ENCODE results near the gene CRB1.

The CRB1 gene

DNA sequence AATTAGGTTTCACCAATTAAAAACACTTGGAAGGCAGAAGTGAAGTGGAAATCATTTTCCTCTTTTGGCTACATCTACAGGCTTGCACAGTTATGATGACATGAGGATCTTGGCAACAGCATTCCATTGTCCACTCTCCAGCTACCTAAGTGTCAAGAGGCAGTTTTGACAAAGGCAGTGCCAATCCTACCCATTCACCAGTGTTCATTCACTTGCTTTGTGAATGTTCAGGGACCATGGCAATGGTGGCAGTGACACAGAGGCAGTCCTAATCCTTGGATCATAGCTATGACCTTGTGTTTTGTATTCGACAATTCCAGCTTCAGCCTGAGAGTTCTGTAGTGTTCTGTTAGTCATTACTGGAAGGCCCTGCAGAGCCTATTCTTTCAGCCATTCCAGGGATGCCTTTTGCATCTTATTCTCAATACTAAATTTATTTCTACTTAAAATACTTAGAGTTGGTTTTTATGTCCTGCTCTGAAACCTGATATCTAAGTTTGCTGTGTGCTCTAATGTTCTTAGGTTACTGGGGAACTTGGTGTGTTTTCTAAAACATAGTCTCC lies 36.7 kb downstream of the CRB1 start:
- TF ChIP-seq, protein P1, sequence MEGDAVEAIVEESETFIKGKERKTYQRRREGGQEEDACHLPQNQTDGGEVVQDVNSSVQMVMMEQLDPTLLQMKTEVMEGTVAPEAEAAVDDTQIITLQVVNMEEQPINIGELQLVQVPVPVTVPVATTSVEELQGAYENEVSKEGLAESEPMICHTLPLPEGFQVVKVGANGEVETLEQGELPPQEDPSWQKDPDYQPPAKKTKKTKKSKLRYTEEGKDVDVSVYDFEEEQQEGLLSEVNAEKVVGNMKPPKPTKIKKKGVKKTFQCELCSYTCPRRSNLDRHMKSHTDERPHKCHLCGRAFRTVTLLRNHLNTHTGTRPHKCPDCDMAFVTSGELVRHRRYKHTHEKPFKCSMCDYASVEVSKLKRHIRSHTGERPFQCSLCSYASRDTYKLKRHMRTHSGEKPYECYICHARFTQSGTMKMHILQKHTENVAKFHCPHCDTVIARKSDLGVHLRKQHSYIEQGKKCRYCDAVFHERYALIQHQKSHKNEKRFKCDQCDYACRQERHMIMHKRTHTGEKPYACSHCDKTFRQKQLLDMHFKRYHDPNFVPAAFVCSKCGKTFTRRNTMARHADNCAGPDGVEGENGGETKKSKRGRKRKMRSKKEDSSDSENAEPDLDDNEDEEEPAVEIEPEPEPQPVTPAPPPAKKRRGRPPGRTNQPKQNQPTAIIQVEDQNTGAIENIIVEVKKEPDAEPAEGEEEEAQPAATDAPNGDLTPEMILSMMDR (IDR thresholded peaks at IDR 0.05; ENCODE audit: insufficient read depth, low read length, poor library complexity, severe bottlenecking), result no peak
- H3K27me3 ChIP-seq (replicated peaks; ENCODE audit: control insufficient read depth, insufficient read depth, low read length), result no peaks in the 10 kb centered on the region
- no peak overlapping the region for H3K4me3 ChIP-seq (replicated peaks; ENCODE audit: low read depth, low read length)
- H3K36me3 ChIP-seq (ENCODE audit: control insufficient read depth, insufficient read depth, low read length), result no peaks in the 10 kb centered on the region
- DNase-seq (ENCODE audit: extremely low read depth, insufficient read length), result no peak

DNA sequence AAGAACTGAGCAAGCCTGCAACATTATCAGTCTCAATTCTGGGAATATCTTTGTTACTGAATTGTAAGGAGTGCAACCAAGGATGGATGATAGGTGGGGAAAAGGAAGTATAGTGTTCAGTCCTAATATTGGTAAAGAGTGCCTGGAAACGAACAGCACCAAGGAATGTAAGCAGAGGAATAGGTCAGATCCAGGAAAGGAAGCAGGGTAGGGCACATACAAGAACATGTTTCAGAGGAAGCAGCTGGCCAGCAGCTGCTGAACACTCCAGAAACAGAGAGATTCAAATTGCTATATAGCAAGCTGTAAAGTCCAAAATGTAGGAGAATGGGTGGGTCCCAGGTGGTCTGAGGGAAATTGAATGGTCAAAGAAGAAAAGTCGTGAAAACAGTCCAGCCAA lies 37.9 kb downstream of the CRB1 start:
- TF ChIP-seq, protein P1 (IDR thresholded peaks at IDR 0.05; ENCODE audit: insufficient read depth, low read length, poor library complexity, severe bottlenecking), result no peak
- H3K36me3 ChIP-seq (ENCODE audit: control insufficient read depth, insufficient read depth, low read length), result no peaks in the 10 kb centered on the region
- H3K4me3 ChIP-seq (replicated peaks; ENCODE audit: low read depth, low read length), result no peak overlapping the region
- no peaks in the 10 kb centered on the region for H3K27me3 ChIP-seq (replicated peaks; ENCODE audit: control insufficient read depth, insufficient read depth, low read length)
- DNase-seq (ENCODE audit: extremely low read depth, insufficient read length), result no peak

DNA sequence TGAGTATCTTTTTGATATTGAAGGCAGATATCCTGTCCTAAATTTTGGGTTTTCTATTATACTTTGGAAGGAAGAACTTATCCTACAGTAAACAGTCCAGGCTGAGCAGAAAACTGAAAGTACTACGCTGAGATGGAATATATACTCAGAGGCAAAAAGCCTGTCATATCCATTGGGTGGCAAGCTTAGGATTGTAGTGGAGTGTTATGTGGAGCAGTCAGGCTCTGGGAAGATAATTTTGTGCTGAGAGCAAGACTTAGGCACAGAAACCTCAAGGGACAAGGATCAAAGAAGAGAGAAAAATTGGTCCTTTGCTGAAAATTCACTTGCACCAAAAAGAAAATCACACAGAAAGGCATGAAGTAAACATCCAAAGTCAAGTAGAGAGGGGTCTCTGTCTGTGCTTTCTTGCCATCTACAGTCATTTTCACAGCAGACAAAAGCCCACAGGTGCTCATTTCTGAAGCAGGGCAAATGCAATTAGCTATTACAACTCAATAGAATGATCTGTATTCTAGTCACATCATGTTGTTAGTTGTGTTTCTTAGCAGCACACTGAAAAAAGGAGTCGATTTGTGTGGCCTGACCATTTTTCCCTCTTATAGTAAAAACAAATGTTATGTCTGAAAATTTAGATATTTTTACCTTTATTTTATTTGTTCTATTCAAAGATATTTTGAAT lies 38.5 kb downstream of the CRB1 start:
- no peak for DNase-seq (ENCODE audit: extremely low read depth, insufficient read length)
- no peak overlapping the region for H3K4me3 ChIP-seq (replicated peaks; ENCODE audit: low read depth, low read length)
- no peaks in the 10 kb centered on the region for H3K36me3 ChIP-seq (ENCODE audit: control insufficient read depth, insufficient read depth, low read length)
- TF ChIP-seq, protein P1 (IDR thresholded peaks at IDR 0.05; ENCODE audit: insufficient read depth, low read length, poor library complexity, severe bottlenecking), result no peak
- H3K27me3 ChIP-seq (replicated peaks; ENCODE audit: control insufficient read depth, insufficient read depth, low read length), result no peaks in the 10 kb centered on the region

DNA sequence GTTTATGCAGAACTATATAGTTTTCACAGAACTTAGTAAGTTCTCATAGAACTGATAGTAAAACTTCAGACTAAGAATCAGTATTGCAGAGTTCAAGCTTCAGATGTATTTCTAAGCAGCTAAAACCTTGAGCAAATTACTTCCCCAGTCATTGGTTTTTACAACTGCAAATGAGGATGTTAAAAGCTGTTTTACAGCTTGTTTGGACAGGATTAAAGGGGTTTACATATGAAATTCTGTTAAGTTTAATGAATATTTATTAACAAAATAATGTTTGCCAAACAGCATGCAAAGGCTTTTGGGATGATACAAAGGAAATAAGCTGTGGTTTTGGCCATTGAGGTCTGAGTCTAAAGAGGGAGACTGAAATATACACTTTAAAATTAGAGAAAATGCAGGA lies 39.1 kb downstream of the CRB1 start:
- Histone ChIP-seq H3K36me3 (ENCODE audit: control insufficient read depth, insufficient read depth, low read length) (no peaks in the 10 kb centered on the region), H3K27me3 (replicated peaks; ENCODE audit: control insufficient read depth, insufficient read depth, low read length) (no peaks in the 10 kb centered on the region), H3K4me3 (replicated peaks; ENCODE audit: low read depth, low read length) (no peak overlapping the region)
- TF ChIP-seq, protein P1 (IDR thresholded peaks at IDR 0.05; ENCODE audit: insufficient read depth, low read length, poor library complexity, severe bottlenecking), result no peak
- no peak for DNase-seq (ENCODE audit: extremely low read depth, insufficient read length)

DNA sequence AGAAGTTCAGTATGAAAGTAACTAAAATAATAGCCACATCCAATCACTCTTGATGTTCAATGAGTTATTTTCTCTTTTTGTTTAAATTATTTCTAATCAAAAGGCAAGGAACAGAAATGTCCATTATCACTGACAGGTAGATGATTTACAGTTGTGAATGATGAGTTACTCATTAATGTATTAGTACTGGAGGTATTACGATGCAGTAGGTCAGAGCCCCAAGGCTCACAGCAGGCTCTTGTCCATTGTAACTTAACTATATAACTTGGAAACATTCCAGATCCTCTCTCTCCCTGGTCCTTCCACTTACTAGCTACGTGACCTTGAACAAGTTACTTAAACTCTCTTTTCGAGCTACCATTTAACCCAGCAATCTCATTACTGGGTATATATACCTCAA lies 39.5 kb downstream of the CRB1 start:
- H3K36me3 ChIP-seq (ENCODE audit: control insufficient read depth, insufficient read depth, low read length), result no peaks in the 10 kb centered on the region
- no peak for DNase-seq (ENCODE audit: extremely low read depth, insufficient read length)
- H3K27me3 ChIP-seq (replicated peaks; ENCODE audit: control insufficient read depth, insufficient read depth, low read length), result no peaks in the 10 kb centered on the region
- TF ChIP-seq, protein P1 (IDR thresholded peaks at IDR 0.05; ENCODE audit: insufficient read depth, low read length, poor library complexity, severe bottlenecking), result no peak
- no peak overlapping the region for H3K4me3 ChIP-seq (replicated peaks; ENCODE audit: low read depth, low read length)

Measured in GM06990 (cell line).